H1 (cell line): Measurements from ENCODE around the gene MAN1C1. TPM values are rescaled to one million over a fixed set of nuclear protein-coding genes. Genes with fewer than 3 reads are reported as not detected.

Experiments used
- CTCF ChIA-PET: fragments of 300-600 bp; sonication (Branson Sonifier 250); formaldehyde crosslinking; loops from one replicate; lab custom pipeline; 2021; ENCODE audit not compliant: partially characterized antibody; lab: Charles Lee
- POLR2A ChIA-PET: fragments of 300-600 bp; sonication (Branson Sonifier 250); formaldehyde crosslinking; loops from one replicate; lab custom pipeline; 2021; ENCODE audit warnings: inconsistent platforms; ENCODE audit not compliant: partially characterized antibody; lab: Charles Lee
- DNase-seq, 2 experiments: peaks; one replicate each; pipeline versions ENCODE4 v3.0.0 to v3.0.0-alpha.2; 2010 to 2022; ENCODE audit warnings: low spot score in 2 of 2, low read depth in 1 of 2, mixed read lengths in 1 of 2
- FAIRE-seq: peaks from 2 replicates; lab custom pipeline; 2011; peaks lifted over from hg19 to GRCh38; lab: Jason Lieb, UNC
- H2AFZ ChIP-seq: 2 replicates; pipeline ENCODE4 v1.8.1; 2012; ENCODE audit warnings: low read length, inconsistent platforms
- H2AK5ac ChIP-seq: 2 replicates; pipeline ENCODE4 v1.6.1; 2013; ENCODE audit warnings: low read depth, low read length
- H2BK120ac ChIP-seq: replicated peaks from 2 replicates; pipeline ENCODE3; 2013; ENCODE audit warnings: low read depth, low read length, inconsistent platforms
- H2BK12ac ChIP-seq: 2 replicates; pipeline ENCODE4 v1.6.1; 2013; ENCODE audit warnings: low read depth, low read length
- H2BK15ac ChIP-seq: 2 replicates; pipeline ENCODE4 v1.6.1; 2013; ENCODE audit warnings: low read length
- H2BK20ac ChIP-seq: 2 replicates; pipeline ENCODE4 v1.6.1; 2013; ENCODE audit warnings: low read length
- H2BK5ac ChIP-seq: 2 replicates; pipeline ENCODE4 v1.6.1; 2013; ENCODE audit warnings: low read depth, low read length
- H3K14ac ChIP-seq: 2 replicates; pipeline ENCODE4 v1.6.1; 2013; ENCODE audit warnings: inconsistent platforms; ENCODE audit not compliant: insufficient read length
- H3K18ac ChIP-seq: 2 replicates; pipeline ENCODE4 v1.6.1; 2013; ENCODE audit warnings: low read length; ENCODE audit errors: extremely low read depth
- H3K23ac ChIP-seq: 2 replicates; pipeline ENCODE4 v1.6.1; 2013; ENCODE audit warnings: inconsistent platforms; ENCODE audit not compliant: insufficient read length
- H3K23me2 ChIP-seq: 2 replicates; pipeline ENCODE4 v1.6.1; 2013; ENCODE audit warnings: low read depth, low read length
- H3K27ac ChIP-seq: 2 replicates; pipeline ENCODE4 v1.6.1; 2011; ENCODE audit warnings: low read depth, low read length, inconsistent platforms
- H3K27me3 ChIP-seq, 4 experiments: replicated peaks in 1 of 4; 1 replicate in 1 of 4; 2 replicates in 3 of 4; pipeline versions ENCODE4 v1.6.1 to v1.8.1; 2011 to 2013; ENCODE audit warnings: low read length in 3 of 4, mild to moderate bottlenecking in 3 of 4, inconsistent platforms in 2 of 4, mixed read lengths in 2 of 4, moderate library complexity in 1 of 4; ENCODE audit not compliant: control insufficient read depth in 3 of 4, insufficient read depth in 3 of 4; ENCODE audit errors: extremely low read depth in 1 of 4
- H3K36me3 ChIP-seq, 4 experiments: 2 replicates each; pipeline versions ENCODE4 v1.6.1 to v1.8.1; 2011 to 2013; ENCODE audit warnings: mild to moderate bottlenecking in 4 of 4, low read length in 3 of 4, moderate library complexity in 2 of 4, control low read depth in 1 of 4, inconsistent platforms in 1 of 4; ENCODE audit not compliant: insufficient read depth in 4 of 4, control insufficient read depth in 2 of 4
- H3K4ac ChIP-seq: replicated peaks from 2 replicates; pipeline ENCODE3; 2013; ENCODE audit warnings: low read length, low read depth, mixed read lengths, inconsistent platforms; ENCODE audit not compliant: insufficient read length
- H3K4me1 ChIP-seq, 4 experiments: replicated peaks in 1 of 4; 1 replicate in 1 of 4; 2 replicates in 3 of 4; pipeline versions ENCODE4 v1.6.1 to v1.8.1; 2011 to 2013; ENCODE audit warnings: low read length in 3 of 4, inconsistent platforms in 2 of 4, mixed read lengths in 1 of 4; ENCODE audit not compliant: insufficient read depth in 4 of 4, control insufficient read depth in 3 of 4
- H3K4me2 ChIP-seq, 2 experiments: 2 replicates each; pipeline versions ENCODE4 v1.6.1 to v1.8.1; 2011 to 2013; ENCODE audit warnings: low read depth in 2 of 2, low read length in 2 of 2, control low read depth in 1 of 2, inconsistent platforms in 1 of 2, mild to moderate bottlenecking in 1 of 2; ENCODE audit not compliant: insufficient read depth in 1 of 2
- H3K4me3 ChIP-seq, 4 experiments: fragments of 200-600, 300-600 bp in 1 of 4; sonication (generic), shearing (Covaris generic), sonication (Bioruptor Twin) in 1 of 4; 2 replicates each; pipeline versions ENCODE4 v1.5.1 to v1.8.1; 2011 to 2016; ENCODE audit warnings: low read length in 4 of 4, low read depth in 3 of 4, control low read depth in 2 of 4, inconsistent platforms in 2 of 4, mild to moderate bottlenecking in 2 of 4, mixed read lengths in 1 of 4, moderate library complexity in 1 of 4; ENCODE audit not compliant: insufficient read depth in 2 of 4; ENCODE audit errors: extremely low read depth in 1 of 4
- H3K56ac ChIP-seq: replicated peaks from 2 replicates; pipeline ENCODE3; 2013; ENCODE audit warnings: low read depth, mild to moderate bottlenecking, mixed read lengths, low read length, inconsistent platforms; ENCODE audit not compliant: insufficient read length
- H3K79me1 ChIP-seq: 2 replicates; pipeline ENCODE4 v1.6.1; 2013; ENCODE audit warnings: low read depth, low read length, control low read depth
- H3K79me2 ChIP-seq, 2 experiments: 2 replicates each; pipeline versions ENCODE4 v1.6.1 to v1.8.1; 2012 to 2013; ENCODE audit warnings: low read length in 2 of 2, mild to moderate bottlenecking in 2 of 2, inconsistent platforms in 1 of 2; ENCODE audit not compliant: insufficient read depth in 2 of 2, control insufficient read depth in 1 of 2
- H3K9ac ChIP-seq, 4 experiments: replicated peaks in 1 of 4; 1 replicate in 1 of 4; 2 replicates in 3 of 4; pipeline versions ENCODE4 v1.6.1 to v1.8.1; 2011 to 2013; ENCODE audit warnings: low read depth in 3 of 4, low read length in 3 of 4, control low read depth in 2 of 4, mild to moderate bottlenecking in 2 of 4, moderate library complexity in 2 of 4, inconsistent platforms in 1 of 4; ENCODE audit errors: extremely low read depth in 1 of 4
- H3K9me3 ChIP-seq, 2 experiments: 2 replicates each; pipeline versions ENCODE4 v1.6.1 to v1.8.1; 2012 to 2013; ENCODE audit warnings: mild to moderate bottlenecking in 2 of 2, moderate library complexity in 2 of 2, control low read depth in 1 of 2, inconsistent platforms in 1 of 2, low read depth in 1 of 2, low read length in 1 of 2, mixed read lengths in 1 of 2; ENCODE audit not compliant: insufficient read depth in 2 of 2
- H4K20me1 ChIP-seq, 2 experiments: replicated peaks in 1 of 2; 2 replicates each; pipeline versions ENCODE3 to v1.8.1; 2011 to 2013; ENCODE audit warnings: inconsistent platforms in 2 of 2, low read length in 2 of 2, mild to moderate bottlenecking in 1 of 2; ENCODE audit not compliant: insufficient read depth in 2 of 2, control insufficient read depth in 1 of 2
- H4K5ac ChIP-seq: 2 replicates; pipeline ENCODE4 v1.6.1; 2013; ENCODE audit warnings: low read length, low read depth, mixed read lengths, inconsistent platforms; ENCODE audit not compliant: insufficient read length
- H4K8ac ChIP-seq: 2 replicates; pipeline ENCODE4 v1.8.0; 2013; ENCODE audit warnings: mild to moderate bottlenecking, moderate library complexity, low read length, inconsistent platforms; ENCODE audit not compliant: insufficient read depth; ENCODE audit errors: extremely low read depth
- H4K91ac ChIP-seq: replicated peaks from 2 replicates; pipeline ENCODE3; 2013; ENCODE audit warnings: low read length, mixed read lengths, inconsistent platforms; ENCODE audit not compliant: insufficient read length
- CBX5 ChIP-seq: fragments of 300-800, 300-1000 bp; sonication (generic); IDR thresholded peaks from 2 replicates; pipeline ENCODE4 v1.7.1; 2016; ENCODE audit warnings: antibody characterized with exemption, low read length, low read depth
- CBX8 ChIP-seq: fragments of 300-800, 300-1000 bp; sonication (generic); IDR thresholded peaks from 2 replicates; pipeline ENCODE4 v1.7.1; 2016; ENCODE audit warnings: low read depth, low read length, borderline replicate concordance
- CHD1 ChIP-seq: IDR thresholded peaks from 2 replicates; pipeline ENCODE4 v1.6.1; 2012; ENCODE audit warnings: low read depth, low read length, improper control_type of control experiment
- CTBP2 ChIP-seq: IDR thresholded peaks from 2 replicates; pipeline ENCODE4 v1.7.0; 2011; ENCODE audit warnings: borderline replicate concordance, mild to moderate bottlenecking, moderate library complexity, mixed read lengths, low read length; ENCODE audit not compliant: insufficient read depth, insufficient read length
- EZH2 ChIP-seq: fragments of 200-600 bp; sonication (generic); IDR thresholded peaks from 2 replicates; pipeline ENCODE4 v1.7.1; 2012; ENCODE audit warnings: low read depth, mild to moderate bottlenecking, moderate library complexity, low read length, inconsistent platforms; ENCODE audit not compliant: severe bottlenecking
- KDM4A ChIP-seq: IDR thresholded peaks from one replicate; pipeline ENCODE4 v1.7.1; 2012; ENCODE audit warnings: low read depth, mild to moderate bottlenecking, moderate library complexity, low read length, inconsistent platforms; ENCODE audit not compliant: severe bottlenecking
- POLR2A ChIP-seq, 2 experiments: IDR thresholded peaks; 1 replicate in 1 of 2; 2 replicates in 1 of 2; pipeline ENCODE4 v1.6.1; 2011; ENCODE audit warnings: low read depth in 2 of 2, low read length in 2 of 2, mild to moderate bottlenecking in 2 of 2; ENCODE audit errors: control extremely low read depth in 1 of 2
- POU5F1 ChIP-seq: IDR thresholded peaks from 2 replicates; pipeline ENCODE4 v1.6.1; 2011; ENCODE audit warnings: low read depth, mild to moderate bottlenecking, low read length, moderate library complexity
- SP4 ChIP-seq: IDR thresholded peaks from 2 replicates; pipeline ENCODE4 v1.6.1; 2012; ENCODE audit warnings: low read length, inconsistent platforms
- SUZ12 ChIP-seq: fragments of 200-600 bp; sonication (generic); IDR thresholded peaks from 2 replicates; pipeline ENCODE4 v1.6.1; 2012; ENCODE audit warnings: mild to moderate bottlenecking, inconsistent platforms, low read length, moderate library complexity, mixed read lengths
- WGBS, 2 experiments: shearing (Covaris generic) in 1 of 2; methylation state at CpG; one replicate each; pipeline versions ENCODE4 v1.1.6 to v1.1.7; 2013 to 2015; ENCODE audit warnings: low lambda C conversion rate in 2 of 2, mixed read lengths in 2 of 2, inconsistent platforms in 1 of 2, low coverage in 1 of 2, missing lambda C conversion rate in 1 of 2; ENCODE audit not compliant: insufficient replicate concordance in 2 of 2, insufficient coverage in 1 of 2, insufficient read length in 1 of 2; ENCODE audit errors: extremely low coverage in 1 of 2, missing lambda C conversion rate in 1 of 2; 5-methylcytosine and 5-hydroxymethylcytosine counted together
- polyA plus RNA-seq, 7 experiments: library from polyadenylated mRNA; depleted of rRNA in 3 of 7; stranded (reverse) in 5 of 7; unstranded in 2 of 7; fragments of >200 nt in 5 of 7; fragments of 200-250 nt in 2 of 7; gene quantifications; 1 replicate in 5 of 7; 2 replicates in 1 of 7; 4 replicates in 1 of 7; pipeline versions ENCODE4 v1.2.1 to v1.2.3, GENCODE V29; 2011 to 2013; ENCODE audit warnings: missing spikeins in 2 of 7, mixed read lengths in 2 of 7
- total RNA-seq: library from RNA; stranded (reverse); fragmentation: NEBNext Ultra II Directional; extraction: Animal tissue kit (Norgen Biotek cat#: 25700); gene quantifications from 2 replicates; pipeline ENCODE4 v1.2.1, GENCODE V29; 2021
- TF ChIP-seq, protein P1 (sequence below): IDR thresholded peaks from 2 replicates; pipeline ENCODE4 v1.6.1; 2011; ENCODE audit warnings: low read depth, mild to moderate bottlenecking, low read length; ENCODE audit not compliant: insufficient read depth
- TF ChIP-seq, protein P2 (sequence below), 3 experiments: IDR thresholded peaks; 1 replicate in 2 of 3; 2 replicates in 1 of 3; pipeline versions ENCODE4 v1.5.1 to v1.6.1; 2011; ENCODE audit warnings: low read length in 3 of 3, mild to moderate bottlenecking in 3 of 3, inconsistent platforms in 2 of 3, low read depth in 1 of 3, moderate library complexity in 1 of 3; ENCODE audit not compliant: insufficient read depth in 1 of 3; ENCODE audit errors: control extremely low read depth in 1 of 3

MAN1C1 gene
- total and polyA plus RNA-seq, 2 of the 8 experiments (the other 6 are each of a cell fraction or from before 2014, with no cell fraction given) = 7.8 to 15.2 TPM

DNA sequence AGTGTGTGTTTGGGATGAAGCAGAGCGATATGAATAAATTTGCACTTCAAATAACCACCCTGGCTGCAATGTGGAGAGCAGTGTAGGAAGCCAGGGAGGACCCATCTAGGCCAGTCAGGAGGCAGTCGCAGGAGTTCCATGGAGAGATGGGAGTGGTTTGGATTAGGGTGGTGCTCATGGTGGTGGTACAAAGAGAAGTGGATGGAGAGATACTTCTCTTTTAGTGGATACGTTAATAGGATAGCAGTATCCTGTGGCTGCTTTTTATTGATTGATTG lies 58.2 kb downstream of the MAN1C1 start:
- H3K79me2 ChIP-seq = no peaks in the 10 kb centered on the region
- H3K4ac ChIP-seq = no peak overlapping the region
- H2AK5ac ChIP-seq = no peak overlapping the region
- H4K20me1 ChIP-seq = no peaks in the 10 kb centered on the region
- H3K4me3 ChIP-seq = no peak overlapping the region
- H3K14ac ChIP-seq = no peak overlapping the region
- 0 out of 4 replicates have a peak, but pooled peaks cover 0 to 3% of the 10 kb centered on the region in 2 experiments for H3K9me3 ChIP-seq
- no peak overlapping the region for H3K27ac ChIP-seq
- WGBS, 2 experiments = 82% methylated on average over 3 of the region's 3 CpGs; no CpG with 5 or more reads in 1 of the 2 experiments
- H4K8ac ChIP-seq = no peak overlapping the region
- H2BK20ac ChIP-seq = no peak overlapping the region
- no peak overlapping the region for H4K5ac ChIP-seq
- no peak overlapping the region for H2BK120ac ChIP-seq
- H3K9ac ChIP-seq = no peak overlapping the region
- POLR2A ChIA-PET = no interaction called here
- no peaks in the 10 kb centered on the region for H3K36me3 ChIP-seq
- no peak overlapping the region for H2BK12ac ChIP-seq
- CTCF ChIA-PET = interaction anchor here (0.8 to 2.5 kb wide), 4 partner anchors 15 to 118 kb away, joined by 3 to 8 read pairs (median 4); no protein-coding TSS in a partner anchor
- H3K23ac ChIP-seq = no peak overlapping the region
- H3K27me3 ChIP-seq = no peaks in the 10 kb centered on the region
- no peak for FAIRE-seq
- H2AFZ ChIP-seq = no peak overlapping the region
- no peaks in the 10 kb centered on the region; the same call in 1 of the 2 replicates for H3K79me1 ChIP-seq
- no peak overlapping the region for H3K56ac ChIP-seq
- no peaks in the 10 kb centered on the region for H3K23me2 ChIP-seq
- H3K18ac ChIP-seq = no peak overlapping the region
- no peak overlapping the region for H2BK5ac ChIP-seq
- H2BK15ac ChIP-seq = no peak overlapping the region
- no peak overlapping the region for H3K4me2 ChIP-seq
- no peak for DNase-seq
- H3K4me1 ChIP-seq = peaks cover 1 to 10% (median 4%) of the 10 kb centered on the region in 4 experiments; a peak in 5 of 7 replicates
- H4K91ac ChIP-seq = no peak overlapping the region
- TF ChIP-seq, protein P1, sequence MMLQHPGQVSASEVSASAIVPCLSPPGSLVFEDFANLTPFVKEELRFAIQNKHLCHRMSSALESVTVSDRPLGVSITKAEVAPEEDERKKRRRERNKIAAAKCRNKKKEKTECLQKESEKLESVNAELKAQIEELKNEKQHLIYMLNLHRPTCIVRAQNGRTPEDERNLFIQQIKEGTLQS = no peak
- TF ChIP-seq EZH2 (no peak), KDM4A (no peak), CHD1 (no peak), SUZ12 (no peak), SP4 (no peak), POU5F1 (no peak), POLR2A (IDR thresholded peaks at IDR 0.05; ENCODE audit: control extremely low read depth in 1 of 2, low read depth in 2 of 2, low read length in 2 of 2) (no peak), CBX8 (no peak), CBX5 (no peak), CTBP2 (no peak)
- TF ChIP-seq, protein P2, sequence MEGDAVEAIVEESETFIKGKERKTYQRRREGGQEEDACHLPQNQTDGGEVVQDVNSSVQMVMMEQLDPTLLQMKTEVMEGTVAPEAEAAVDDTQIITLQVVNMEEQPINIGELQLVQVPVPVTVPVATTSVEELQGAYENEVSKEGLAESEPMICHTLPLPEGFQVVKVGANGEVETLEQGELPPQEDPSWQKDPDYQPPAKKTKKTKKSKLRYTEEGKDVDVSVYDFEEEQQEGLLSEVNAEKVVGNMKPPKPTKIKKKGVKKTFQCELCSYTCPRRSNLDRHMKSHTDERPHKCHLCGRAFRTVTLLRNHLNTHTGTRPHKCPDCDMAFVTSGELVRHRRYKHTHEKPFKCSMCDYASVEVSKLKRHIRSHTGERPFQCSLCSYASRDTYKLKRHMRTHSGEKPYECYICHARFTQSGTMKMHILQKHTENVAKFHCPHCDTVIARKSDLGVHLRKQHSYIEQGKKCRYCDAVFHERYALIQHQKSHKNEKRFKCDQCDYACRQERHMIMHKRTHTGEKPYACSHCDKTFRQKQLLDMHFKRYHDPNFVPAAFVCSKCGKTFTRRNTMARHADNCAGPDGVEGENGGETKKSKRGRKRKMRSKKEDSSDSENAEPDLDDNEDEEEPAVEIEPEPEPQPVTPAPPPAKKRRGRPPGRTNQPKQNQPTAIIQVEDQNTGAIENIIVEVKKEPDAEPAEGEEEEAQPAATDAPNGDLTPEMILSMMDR (IDR thresholded peaks at IDR 0.05; ENCODE audit: control extremely low read depth in 1 of 3, insufficient read depth in 1 of 3, low read depth in 1 of 3, low read length in 3 of 3) = no peak
